Liver (tissue), 9 donors: ENCODE measurements around the gene SIRT2. TPM values are rescaled to one million over a fixed set of nuclear protein-coding genes. Genes with fewer than 3 reads are reported as not detected.

Source experiments
- DNase-seq: peaks from one replicate; pipeline ENCODE4 v3.0.0-alpha.2; 2017; ENCODE audit warnings: low spot score
- H3K27ac ChIP-seq, 2 donors: one replicate each; pipeline ENCODE4 v1.7.0; 2013; ENCODE audit warnings: inconsistent platforms in 2 of 2, low read length in 2 of 2, control low read depth in 1 of 2, low read depth in 1 of 2, mild to moderate bottlenecking in 1 of 2
- H3K27me3 ChIP-seq, 4 donors: one replicate each; pipeline versions ENCODE4 v1.6.1 to v1.7.0; 2013; ENCODE audit warnings: low read length in 3 of 4, inconsistent platforms in 1 of 4, mild to moderate bottlenecking in 1 of 4, moderate library complexity in 1 of 4; ENCODE audit not compliant: control insufficient read depth in 4 of 4, insufficient read depth in 4 of 4
- H3K36me3 ChIP-seq, 4 donors: one replicate each; pipeline versions ENCODE4 v1.6.1 to v1.7.0; 2013; ENCODE audit warnings: low read length in 3 of 4, mild to moderate bottlenecking in 3 of 4, low read depth in 1 of 4, moderate library complexity in 1 of 4; ENCODE audit not compliant: control insufficient read depth in 4 of 4, insufficient read depth in 3 of 4
- H3K4me1 ChIP-seq, 4 donors: one replicate each; pipeline versions ENCODE4 v1.6.1 to v1.7.0; 2013; ENCODE audit warnings: low read length in 3 of 4, mild to moderate bottlenecking in 3 of 4, moderate library complexity in 1 of 4; ENCODE audit not compliant: control insufficient read depth in 4 of 4, insufficient read depth in 4 of 4
- H3K4me3 ChIP-seq, 3 donors: one replicate each; pipeline versions ENCODE4 v1.6.1 to v1.7.0; 2013; ENCODE audit warnings: low read length in 3 of 3, control low read depth in 1 of 3, low read depth in 1 of 3, mild to moderate bottlenecking in 1 of 3
- H3K9ac ChIP-seq, 2 donors: one replicate each; pipeline ENCODE4 v1.7.0; 2013; ENCODE audit warnings: low read length in 2 of 2, mild to moderate bottlenecking in 2 of 2, moderate library complexity in 2 of 2, control low read depth in 1 of 2, low read depth in 1 of 2
- H3K9me3 ChIP-seq, 4 donors: one replicate each; pipeline versions ENCODE4 v1.6.1 to v1.7.0; 2013; ENCODE audit warnings: low read length in 3 of 4; ENCODE audit not compliant: control insufficient read depth in 4 of 4
- ATF3 ChIP-seq: IDR thresholded peaks from 2 replicates; pipeline ENCODE4 v1.6.1; 2016; ENCODE audit warnings: antibody characterized with exemption
- CTCF ChIP-seq: fragments of 150-350 bp; IDR thresholded peaks from 2 replicates; pipeline ENCODE4 v1.5.1; 2017; ENCODE audit warnings: improper control_type of control experiment, low read depth, low read length; ENCODE audit not compliant: missing input control
- EGR1 ChIP-seq, 2 donors: IDR thresholded peaks; 2 replicates each; pipeline ENCODE4 v1.6.1; 2016 to 2018; ENCODE audit warnings: antibody characterized with exemption in 2 of 2, low read depth in 2 of 2
- FOXA1 ChIP-seq: IDR thresholded peaks from 2 replicates; pipeline ENCODE4 v1.6.1; 2016; ENCODE audit warnings: antibody characterized with exemption
- FOXA2 ChIP-seq: IDR thresholded peaks from 2 replicates; pipeline ENCODE4 v1.6.1; 2016; ENCODE audit warnings: antibody characterized with exemption
- GABPA ChIP-seq, 2 donors: IDR thresholded peaks in 1 of 2; conservative IDR thresholded peaks in 1 of 2; 2 replicates each; pipeline ENCODE4 v1.6.1; 2016; ENCODE audit warnings: antibody characterized with exemption in 2 of 2, mild to moderate bottlenecking in 1 of 2, moderate library complexity in 1 of 2
- HNF4A ChIP-seq, 2 donors: conservative IDR thresholded peaks; 2 replicates each; pipeline ENCODE4 v1.6.1; 2016; ENCODE audit warnings: antibody characterized with exemption in 2 of 2, mild to moderate bottlenecking in 2 of 2
- HNF4G ChIP-seq: IDR thresholded peaks from 2 replicates; pipeline ENCODE4 v1.6.1; 2016; ENCODE audit warnings: antibody characterized with exemption
- JUND ChIP-seq, 2 donors: IDR thresholded peaks; 2 replicates each; pipeline ENCODE4 v1.6.1; 2016; ENCODE audit warnings: antibody characterized with exemption in 2 of 2
- MAX ChIP-seq: IDR thresholded peaks from 2 replicates; pipeline ENCODE4 v1.6.1; 2016; ENCODE audit warnings: antibody characterized with exemption
- NR2F2 ChIP-seq: IDR thresholded peaks from 2 replicates; pipeline ENCODE4 v1.6.1; 2016; ENCODE audit warnings: antibody characterized with exemption
- RAD21 ChIP-seq, 2 donors: IDR thresholded peaks; 2 replicates each; pipeline ENCODE4 v1.6.1; 2016; ENCODE audit warnings: antibody characterized with exemption in 2 of 2, mild to moderate bottlenecking in 2 of 2
- REST ChIP-seq: IDR thresholded peaks from 2 replicates; pipeline ENCODE4 v1.6.1; 2016; ENCODE audit warnings: antibody characterized with exemption, mild to moderate bottlenecking
- RXRA ChIP-seq, 2 donors: IDR thresholded peaks; 2 replicates each; pipeline ENCODE4 v1.6.1; 2017 to 2018; ENCODE audit warnings: antibody characterized with exemption in 2 of 2, mild to moderate bottlenecking in 1 of 2
- SP1 ChIP-seq: IDR thresholded peaks from 2 replicates; pipeline ENCODE4 v1.6.1; 2018; ENCODE audit warnings: antibody characterized with exemption, mild to moderate bottlenecking
- TAF1 ChIP-seq: conservative IDR thresholded peaks from 2 replicates; pipeline ENCODE4 v1.6.1; 2016; ENCODE audit warnings: antibody characterized with exemption, mild to moderate bottlenecking
- YY1 ChIP-seq: IDR thresholded peaks from 2 replicates; pipeline ENCODE4 v1.6.1; 2016; ENCODE audit warnings: antibody characterized with exemption, mild to moderate bottlenecking
- ZBTB33 ChIP-seq: IDR thresholded peaks from 2 replicates; pipeline ENCODE4 v1.6.1; 2016; ENCODE audit warnings: antibody characterized with exemption
- WGBS: extraction: QIAGEN DNeasy Blood & Tissue Kit; methylation state at CpG from one replicate; pipeline ENCODE4 v1.1.7; 2013; 5-methylcytosine and 5-hydroxymethylcytosine counted together
- polyA plus RNA-seq, 2 donors: library from polyadenylated mRNA; stranded (reverse) in 1 of 2; unstranded in 1 of 2; fragments of 200-250 nt in 1 of 2; fragments of >200 nt in 1 of 2; fragmentation: Nextera tagmentation in 1 of 2; extraction: Ambion mirVana in 1 of 2; gene quantifications; one replicate each; pipeline versions ENCODE4 v1.2.1 to v1.2.3, GENCODE V29; 2013 to 2015
- total RNA-seq, 2 donors: library from RNA; depleted of rRNA; stranded (reverse); fragments of >200 nt; gene quantifications; one replicate each; pipeline ENCODE4 v1.2.3, GENCODE V29; 2014
- donor health status: healthy.
- donor health status: healthy.
- donor health status: healthy.
- donor health status: healthy.
- donor health status: healthy.

Gene SIRT2
- total and polyA plus RNA-seq, 4 donors: 21.8 to 42.2 (median 26.9) TPM

GRCh38 chr19:38838208-38838985, 61.0 kb downstream of the SIRT2 start:
- H3K9ac ChIP-seq: no peak overlapping the region
- TF ChIP-seq RXRA (IDR thresholded peaks at IDR 0.05) (peak in 1 of 2 donors; percentile 7), SP1 (no peak)
- H3K4me1 ChIP-seq: peaks cover 21 to 74% (median 69%) of the 10 kb centered on the region in 4 donors
- 75% methylated on average over 19 of the region's 19 CpGs for WGBS
- H3K9me3 ChIP-seq: no peaks in the 10 kb centered on the region
- H3K36me3 ChIP-seq: peaks cover 23 to 64% (median 60%) of the 10 kb centered on the region in 4 donors
- peak overlapping the region; percentile 29 to 69 for H3K27ac ChIP-seq
- DNase-seq: no peak
- no peak overlapping the region for H3K4me3 ChIP-seq
- no peaks in the 10 kb centered on the region for H3K27me3 ChIP-seq

GRCh38 chr19:38837656-38838121, 61.7 kb downstream of the SIRT2 start:
- no peak overlapping the region for H3K9ac ChIP-seq
- peaks cover 17 to 57% (median 53%) of the 10 kb centered on the region in 4 donors for H3K36me3 ChIP-seq
- H3K4me3 ChIP-seq: no peak overlapping the region
- DNase-seq: no peak
- H3K4me1 ChIP-seq: peaks cover 15 to 71% (median 64%) of the 10 kb centered on the region in 4 donors
- H3K27me3 ChIP-seq: no peaks in the 10 kb centered on the region
- TF ChIP-seq EGR1 (IDR thresholded peaks at IDR 0.05; ENCODE audit: low read depth in 2 of 2): no peak
- TF ChIP-seq RXRA (IDR thresholded peaks at IDR 0.05): peak in 1 of 2 donors; percentile 61
- TF ChIP-seq GABPA (IDR thresholded peaks at IDR 0.05 in 1 of 2, conservative IDR thresholded peaks at IDR 0.05 in 1 of 2): no peak
- TF ChIP-seq MAX: no peak
- TF ChIP-seq FOXA2: peak; percentile 38
- TF ChIP-seq HNF4A (conservative IDR thresholded peaks at IDR 0.05): peak in 1 of 2 donors; percentile 34
- TF ChIP-seq RAD21 (IDR thresholded peaks at IDR 0.05): peak; percentile 23 to 27
- TF ChIP-seq TAF1: no peak
- TF ChIP-seq REST: no peak
- TF ChIP-seq YY1: no peak
- TF ChIP-seq SP1: peak; percentile 45
- no peak for TF ChIP-seq ATF3
- no peak for TF ChIP-seq NR2F2
- TF ChIP-seq ZBTB33: no peak
- TF ChIP-seq JUND (IDR thresholded peaks at IDR 0.05): no peak
- TF ChIP-seq HNF4G: no peak
- TF ChIP-seq CTCF: no peak
- TF ChIP-seq FOXA1: no peak
- H3K9me3 ChIP-seq: no peaks in the 10 kb centered on the region
- WGBS: 58% methylated on average over 7 of the region's 7 CpGs
- H3K27ac ChIP-seq: peak overlapping the region; percentile 29 to 69
